OCI-LY3 (cell line): Measurements from ENCODE around the gene FOXJ3.

ENCODE experiments used
- H2AFZ ChIP-seq: fragments of 200-600, 300-600 bp; shearing (Covaris generic); 2 replicates; pipeline ENCODE4 v1.6.0; 2014; ENCODE audit warnings: antibody characterized with exemption, low read depth, low read length
- H3K27ac ChIP-seq: fragments of 200-600, 300-600 bp; sonication (generic); 2 replicates; pipeline ENCODE4 v1.5.1; 2014; ENCODE audit warnings: mild to moderate bottlenecking, low read length, moderate library complexity, mixed read lengths
- H3K27me3 ChIP-seq: fragments of 200-600, 300-600 bp; sonication (generic); 2 replicates; pipeline ENCODE4 v1.6.1; 2014; ENCODE audit warnings: low read depth, low read length, mixed read lengths
- H3K36me3 ChIP-seq: fragments of 200-600, 300-600 bp; sonication (generic); replicated peaks from 2 replicates; pipeline ENCODE3; 2014; ENCODE audit warnings: low read depth, low read length, mixed read lengths
- H3K4me1 ChIP-seq: fragments of 300-600, 200-600 bp; sonication (generic); 2 replicates; pipeline ENCODE4 v1.6.1; 2014; ENCODE audit warnings: low read length, mixed read lengths
- H3K4me2 ChIP-seq: fragments of 200-600, 300-600 bp; sonication (generic); 2 replicates; pipeline ENCODE4 v1.6.1; 2014; ENCODE audit warnings: low read length, mixed read lengths
- H3K4me3 ChIP-seq: fragments of 300-600, 200-600 bp; sonication (generic); 2 replicates; pipeline ENCODE4 v1.5.1; 2014; ENCODE audit warnings: antibody characterized with exemption, mild to moderate bottlenecking, low read length, moderate library complexity
- H3K79me2 ChIP-seq: fragments of 300-600, 200-600 bp; shearing (Covaris generic); 2 replicates; pipeline ENCODE4 v1.6.1; 2014; ENCODE audit warnings: mild to moderate bottlenecking, low read length, mixed read lengths
- H3K9ac ChIP-seq: fragments of 300-600, 200-600 bp; shearing (Covaris generic); 2 replicates; pipeline ENCODE4 v1.6.0; 2014; ENCODE audit warnings: mild to moderate bottlenecking, low read length, moderate library complexity
- H3K9me3 ChIP-seq: fragments of 200-600, 300-600 bp; shearing (Covaris generic); 2 replicates; pipeline ENCODE4 v1.6.1; 2014; ENCODE audit warnings: low read length, mixed read lengths; ENCODE audit not compliant: insufficient read depth
- H4K20me1 ChIP-seq: fragments of 200-600, 300-600 bp; sonication (generic); 2 replicates; pipeline ENCODE4 v1.6.1; 2016; ENCODE audit warnings: low read length, mixed read lengths; ENCODE audit not compliant: insufficient read depth
- EZH2phosphoT487 ChIP-seq: fragments of 200-600 bp; shearing (Covaris generic); IDR thresholded peaks from 2 replicates; pipeline ENCODE4 v1.6.1; 2018; ENCODE audit warnings: antibody characterized with exemption, mixed run types, low read depth
- TF ChIP-seq, protein P1 (sequence below): fragments of 200-600, 300-600 bp; sonication (generic); IDR thresholded peaks from 2 replicates; pipeline ENCODE4 v1.5.1; 2014; ENCODE audit warnings: antibody characterized with exemption, low read length, low read depth

FOXJ3 gene

DNA sequence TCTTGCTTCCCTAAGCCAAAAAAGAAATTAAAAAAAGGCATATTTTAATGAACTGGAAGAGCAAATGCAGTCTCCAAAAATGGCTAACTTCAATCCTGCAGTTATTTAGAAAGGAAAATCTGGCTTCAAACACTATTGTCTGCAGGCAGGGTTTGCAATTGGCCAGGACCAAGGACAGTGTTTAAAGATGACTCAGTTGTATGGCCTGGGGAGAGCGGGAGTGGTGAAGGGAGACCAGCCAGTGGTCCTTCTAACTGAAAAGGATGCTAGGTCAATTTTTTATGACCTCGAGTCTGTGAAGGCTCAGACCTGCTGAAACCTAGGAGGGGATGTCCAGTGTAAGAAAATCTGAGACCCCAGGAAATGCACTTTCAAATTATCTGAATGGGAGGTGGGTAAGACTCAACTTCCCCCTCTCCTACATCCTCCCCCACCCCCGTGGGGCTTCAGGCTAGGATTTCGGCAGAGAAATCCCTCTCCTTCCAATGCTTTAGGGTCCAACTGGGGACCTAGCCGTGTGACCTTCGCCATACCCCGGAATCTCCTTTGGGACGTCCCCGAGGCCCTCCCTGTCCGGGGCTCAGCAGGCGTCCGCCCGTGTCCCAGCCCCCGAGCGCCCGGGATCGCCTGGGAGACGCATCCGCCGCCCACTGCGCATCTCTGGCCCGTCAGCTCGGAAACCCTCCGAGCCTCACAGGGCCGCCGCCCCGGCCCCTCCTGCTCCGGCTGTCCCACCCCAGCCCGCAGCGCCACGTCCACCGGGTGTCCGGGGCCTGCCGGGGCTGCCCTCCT is 45.0 kb upstream of the FOXJ3 start:
- Histone ChIP-seq H3K79me2 (no peaks in the 10 kb centered on the region), H3K4me1 (0 out of 2 replicates have a peak, but pooled peaks cover 4% of the 10 kb centered on the region), H3K9ac (peak overlapping the region; percentile 43; the same call in 1 of the 2 replicates), H3K4me2 (peak overlapping the region; percentile 94), H2AFZ (peak overlapping the region; percentile 71), H3K27me3 (peaks cover 16% of the 10 kb centered on the region), H3K36me3 (no peaks in the 10 kb centered on the region), H4K20me1 (no peaks in the 10 kb centered on the region), H3K4me3 (peak overlapping the region; percentile 88), H3K27ac (no peak overlapping the region), H3K9me3 (no peaks in the 10 kb centered on the region)
- TF ChIP-seq, protein P1, sequence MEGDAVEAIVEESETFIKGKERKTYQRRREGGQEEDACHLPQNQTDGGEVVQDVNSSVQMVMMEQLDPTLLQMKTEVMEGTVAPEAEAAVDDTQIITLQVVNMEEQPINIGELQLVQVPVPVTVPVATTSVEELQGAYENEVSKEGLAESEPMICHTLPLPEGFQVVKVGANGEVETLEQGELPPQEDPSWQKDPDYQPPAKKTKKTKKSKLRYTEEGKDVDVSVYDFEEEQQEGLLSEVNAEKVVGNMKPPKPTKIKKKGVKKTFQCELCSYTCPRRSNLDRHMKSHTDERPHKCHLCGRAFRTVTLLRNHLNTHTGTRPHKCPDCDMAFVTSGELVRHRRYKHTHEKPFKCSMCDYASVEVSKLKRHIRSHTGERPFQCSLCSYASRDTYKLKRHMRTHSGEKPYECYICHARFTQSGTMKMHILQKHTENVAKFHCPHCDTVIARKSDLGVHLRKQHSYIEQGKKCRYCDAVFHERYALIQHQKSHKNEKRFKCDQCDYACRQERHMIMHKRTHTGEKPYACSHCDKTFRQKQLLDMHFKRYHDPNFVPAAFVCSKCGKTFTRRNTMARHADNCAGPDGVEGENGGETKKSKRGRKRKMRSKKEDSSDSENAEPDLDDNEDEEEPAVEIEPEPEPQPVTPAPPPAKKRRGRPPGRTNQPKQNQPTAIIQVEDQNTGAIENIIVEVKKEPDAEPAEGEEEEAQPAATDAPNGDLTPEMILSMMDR, result no peak

DNA sequence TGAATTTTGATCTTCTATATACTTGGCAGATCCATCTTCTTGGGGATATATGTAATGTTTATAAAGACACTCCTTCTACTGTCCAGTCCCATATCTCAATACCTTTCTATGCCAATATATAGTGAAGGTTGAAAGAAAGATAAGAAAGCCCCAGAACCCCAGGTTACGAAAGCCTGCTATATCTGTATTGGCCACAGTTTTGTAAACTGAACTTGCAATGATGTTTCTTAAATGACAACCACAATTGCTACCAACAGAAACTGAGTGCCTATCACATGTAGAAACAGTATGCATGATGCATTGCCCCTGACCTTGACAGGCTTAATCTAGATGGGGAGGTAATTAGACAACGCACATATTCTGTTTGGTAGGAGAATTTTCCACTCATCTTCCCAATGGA is 37.8 kb upstream of the FOXJ3 start:
- Histone ChIP-seq H3K9me3 (no peaks in the 10 kb centered on the region), H3K4me2 (no peak overlapping the region), H3K4me3 (no peak overlapping the region), H4K20me1 (no peaks in the 10 kb centered on the region), H3K9ac (no peak overlapping the region), H3K36me3 (no peaks in the 10 kb centered on the region), H3K27ac (no peak overlapping the region), H3K27me3 (no peaks in the 10 kb centered on the region; the same call in 1 of the 2 replicates), H3K4me1 (no peaks in the 10 kb centered on the region), H2AFZ (no peak overlapping the region), H3K79me2 (no peaks in the 10 kb centered on the region)
- no peak for TF ChIP-seq EZH2phosphoT487
- TF ChIP-seq, protein P1, result no peak

DNA sequence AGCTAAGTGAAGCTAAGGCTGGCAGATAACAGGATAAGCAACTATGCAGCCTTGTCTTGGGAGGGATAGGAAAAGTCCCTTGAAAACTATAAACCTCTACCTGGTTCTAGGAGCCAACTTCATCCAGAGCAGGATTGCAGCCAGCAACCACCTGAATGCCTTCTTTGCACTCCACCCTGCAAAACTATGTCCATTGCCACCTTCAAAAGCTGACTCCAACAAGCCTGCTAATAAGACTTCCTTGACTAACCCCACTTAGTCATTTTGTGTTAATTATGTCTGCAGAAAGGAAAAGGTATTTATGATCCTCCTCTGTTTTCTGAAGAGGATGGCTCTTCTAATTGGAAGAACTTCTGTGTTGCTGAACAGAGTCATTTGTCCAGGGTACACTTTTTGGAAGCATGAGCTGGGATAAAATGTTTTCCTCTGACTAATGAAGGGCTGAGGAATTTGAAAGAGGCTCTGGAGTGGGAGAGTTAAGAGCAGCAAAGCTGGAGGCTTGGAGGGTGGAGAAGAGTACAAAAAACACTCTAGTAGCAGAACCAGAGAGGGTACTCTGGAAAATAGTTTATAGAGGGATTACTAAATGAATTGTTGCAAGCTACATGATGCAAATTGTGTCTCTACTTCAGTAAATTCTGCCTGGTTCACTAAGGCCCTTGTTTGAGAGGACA is 36.0 kb upstream of the FOXJ3 start:
- H4K20me1 ChIP-seq, result no peaks in the 10 kb centered on the region

DNA sequence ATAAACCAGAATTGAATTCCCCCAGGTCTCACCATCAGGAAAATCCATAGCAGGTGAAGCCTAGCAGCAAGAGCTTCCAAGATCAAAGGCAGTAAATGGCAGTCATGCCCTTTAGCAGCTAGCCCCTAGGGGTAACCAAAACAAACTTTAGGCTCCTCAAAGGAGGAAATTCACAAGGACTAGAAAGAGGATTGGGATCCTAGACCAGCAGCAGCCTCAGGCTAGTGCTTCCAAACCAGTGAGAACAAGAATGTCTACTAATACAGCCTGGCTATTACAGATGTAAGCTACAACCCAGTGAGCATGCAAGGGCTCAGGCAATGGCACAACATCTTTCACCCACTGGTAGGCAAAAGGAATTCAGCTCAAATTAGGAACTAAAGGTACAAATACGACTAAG is 34.4 kb upstream of the FOXJ3 start:
- no peaks in the 10 kb centered on the region; the same call in 1 of the 2 replicates for H3K27me3 ChIP-seq
- H3K4me3 ChIP-seq, result no peak overlapping the region
- no peak overlapping the region for H3K9ac ChIP-seq
- no peaks in the 10 kb centered on the region for H3K9me3 ChIP-seq
- no peaks in the 10 kb centered on the region for H3K36me3 ChIP-seq
- no peaks in the 10 kb centered on the region for H3K79me2 ChIP-seq
- no peaks in the 10 kb centered on the region for H3K4me1 ChIP-seq
- no peak overlapping the region for H3K4me2 ChIP-seq
- TF ChIP-seq EZH2phosphoT487, result no peak
- TF ChIP-seq, protein P1, result no peak
- no peak overlapping the region for H3K27ac ChIP-seq
- no peak overlapping the region for H2AFZ ChIP-seq
- H4K20me1 ChIP-seq, result no peaks in the 10 kb centered on the region

More for the DNA sequence above, 36.0 kb upstream of the FOXJ3 start:
- Histone ChIP-seq H3K9ac (no peak overlapping the region), H3K4me3 (no peak overlapping the region), H2AFZ (no peak overlapping the region), H3K9me3 (no peaks in the 10 kb centered on the region), H3K4me2 (no peak overlapping the region), H3K27me3 (no peaks in the 10 kb centered on the region; the same call in 1 of the 2 replicates), H3K36me3 (no peaks in the 10 kb centered on the region), H3K4me1 (no peaks in the 10 kb centered on the region), H3K79me2 (no peaks in the 10 kb centered on the region), H3K27ac (no peak overlapping the region)
- TF ChIP-seq, protein P1, result no peak
- TF ChIP-seq EZH2phosphoT487, result no peak
